HG02970 (cell line): ENCODE results near the gene PHACTR1.

ENCODE experiments used
- ATAC-seq: cut with Tn5 transposase; IDR thresholded peaks from one replicate; pipeline ENCODE4 v1.9.1; 2021; ENCODE audit warnings: mild to moderate bottlenecking, moderate library complexity, moderate number of reproducible peaks; ENCODE audit not compliant: unreplicated experiment, low FRiP score

Gene PHACTR1

DNA sequence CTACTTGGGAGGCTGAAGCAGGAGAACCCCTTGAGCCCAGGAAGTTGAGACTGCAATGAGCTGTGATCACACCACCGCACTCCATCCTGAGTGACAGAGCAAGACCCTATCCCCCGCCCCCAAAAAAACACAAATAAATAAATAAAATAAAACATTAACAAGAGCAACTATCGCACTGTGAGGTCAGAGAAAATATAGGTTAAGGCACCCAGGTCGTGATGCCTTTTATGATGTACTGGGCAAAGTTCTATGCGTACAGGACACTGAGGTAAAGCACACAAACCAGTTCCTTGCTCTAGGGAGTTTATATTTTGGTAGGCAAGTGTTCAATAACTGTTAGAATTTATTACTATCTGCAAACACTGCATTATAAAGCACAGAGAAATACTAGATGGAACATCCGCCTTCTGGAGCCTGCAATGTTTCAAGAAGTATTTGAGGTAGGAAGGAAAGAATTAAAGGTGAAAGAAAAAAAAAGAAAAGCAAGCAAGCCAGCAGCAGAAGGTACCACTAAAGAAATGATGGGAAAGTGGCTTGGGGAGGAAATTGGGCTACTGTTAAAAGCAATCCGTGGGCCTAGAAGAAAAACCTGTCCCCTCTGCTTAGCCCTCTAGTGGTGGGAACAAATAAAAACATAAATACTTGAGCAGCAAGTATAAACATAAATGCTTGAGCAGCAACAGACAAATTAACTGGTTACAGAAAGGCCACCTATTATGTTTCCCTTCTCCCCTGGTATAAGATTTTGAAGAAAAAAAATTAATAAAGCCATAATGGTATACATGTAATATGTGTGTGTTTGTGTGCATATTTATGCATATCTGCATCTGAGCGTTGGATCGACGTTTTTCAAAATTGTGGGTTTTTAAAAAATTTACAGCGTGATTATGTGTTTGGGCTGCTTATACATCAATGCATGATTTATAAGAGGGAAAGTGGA is 128.0 kb downstream of the PHACTR1 start:
- no peak for ATAC-seq

DNA sequence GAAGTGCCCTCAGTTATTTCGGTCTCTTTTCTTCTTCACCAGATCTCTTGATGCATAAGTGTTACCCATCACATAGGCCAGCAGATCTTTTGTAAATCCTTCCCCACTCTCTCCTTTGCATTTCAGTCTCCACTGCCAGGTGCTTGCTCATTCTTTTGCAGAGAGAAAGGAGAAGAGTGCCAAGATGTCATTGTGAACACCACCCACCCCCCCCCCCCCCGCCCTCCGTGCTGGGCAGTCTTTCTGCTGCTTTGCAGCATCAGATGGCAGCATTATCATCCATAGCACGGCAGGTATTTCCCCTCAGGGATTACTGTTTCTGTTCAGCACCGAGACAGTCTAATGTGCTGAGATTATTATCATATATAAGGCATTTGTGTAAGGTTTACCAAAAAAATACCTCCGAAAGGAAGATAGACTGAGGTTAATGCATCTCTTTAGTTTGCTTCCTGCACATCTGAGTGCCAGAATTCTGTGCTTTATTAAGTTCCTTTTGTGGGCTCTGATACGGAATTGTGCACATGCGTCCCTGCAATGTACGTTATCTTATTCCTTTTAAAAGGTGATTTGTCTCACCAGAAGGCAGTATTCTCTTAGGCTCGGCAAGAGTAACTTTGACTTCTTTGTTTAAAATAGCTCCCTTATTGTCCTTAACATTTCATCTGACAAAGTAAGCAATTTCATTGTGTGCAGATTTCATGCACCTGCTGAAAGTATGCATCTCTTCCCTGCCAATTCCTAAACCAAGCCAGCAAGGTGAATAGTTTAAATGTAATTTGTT is 128.8 kb downstream of the PHACTR1 start:
- no peak for ATAC-seq

GRCh38 chr6:12848964-12849808 is 132.6 kb downstream of the PHACTR1 start:
- ATAC-seq = no peak

DNA sequence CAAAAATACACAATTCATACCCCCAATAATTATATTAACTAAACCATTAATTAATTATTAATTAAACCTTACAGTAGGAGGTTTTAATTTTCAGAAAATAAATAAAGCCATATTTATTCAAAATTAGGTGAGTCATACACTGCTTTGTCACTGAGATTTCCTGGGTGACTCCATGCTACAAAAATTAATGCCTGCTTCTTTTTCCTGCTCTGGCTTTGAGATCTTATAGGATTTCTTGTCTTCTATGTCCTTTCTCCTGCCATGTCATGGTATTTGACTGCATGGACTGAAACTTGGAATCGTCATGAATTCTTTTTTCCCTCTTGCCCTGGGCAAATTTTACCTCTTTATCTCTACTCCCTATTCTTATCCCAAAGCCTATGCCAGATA is 133.2 kb downstream of the PHACTR1 start:
- no peak for ATAC-seq

DNA sequence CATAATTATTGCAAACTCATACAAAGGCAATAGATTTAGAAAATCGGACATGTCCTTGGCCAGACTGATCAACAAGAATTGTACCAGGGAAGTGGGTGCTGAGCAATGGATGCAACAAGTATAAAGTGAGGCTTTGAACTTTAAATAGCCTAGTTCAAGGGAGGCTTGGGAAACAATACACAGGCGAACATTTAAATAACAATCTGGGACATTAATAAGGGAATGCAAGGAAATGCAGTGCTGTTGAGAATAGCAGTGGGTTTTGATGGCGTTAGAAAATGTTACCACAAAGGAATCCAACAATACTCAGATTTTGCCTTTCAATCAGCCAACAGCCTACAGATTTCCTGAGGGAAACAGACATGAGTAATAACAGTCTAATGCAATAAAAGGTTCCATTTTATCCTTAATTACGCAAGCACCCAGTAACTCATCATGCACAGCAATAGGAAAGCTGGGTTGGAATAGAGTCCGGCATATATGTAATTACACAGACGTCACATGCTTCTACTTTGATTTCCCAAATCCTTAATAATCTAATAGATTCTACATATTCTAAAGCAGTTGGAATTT is 134.6 kb downstream of the PHACTR1 start:
- no peak for ATAC-seq

- ATAC-seq = no peak
Observed at GRCh38 chr6:12861603-12862002, 145.0 kb downstream of the PHACTR1 start.

- ATAC-seq = no peak
Observed at GRCh38 chr6:12865117-12865516, 148.6 kb downstream of the PHACTR1 start.

DNA sequence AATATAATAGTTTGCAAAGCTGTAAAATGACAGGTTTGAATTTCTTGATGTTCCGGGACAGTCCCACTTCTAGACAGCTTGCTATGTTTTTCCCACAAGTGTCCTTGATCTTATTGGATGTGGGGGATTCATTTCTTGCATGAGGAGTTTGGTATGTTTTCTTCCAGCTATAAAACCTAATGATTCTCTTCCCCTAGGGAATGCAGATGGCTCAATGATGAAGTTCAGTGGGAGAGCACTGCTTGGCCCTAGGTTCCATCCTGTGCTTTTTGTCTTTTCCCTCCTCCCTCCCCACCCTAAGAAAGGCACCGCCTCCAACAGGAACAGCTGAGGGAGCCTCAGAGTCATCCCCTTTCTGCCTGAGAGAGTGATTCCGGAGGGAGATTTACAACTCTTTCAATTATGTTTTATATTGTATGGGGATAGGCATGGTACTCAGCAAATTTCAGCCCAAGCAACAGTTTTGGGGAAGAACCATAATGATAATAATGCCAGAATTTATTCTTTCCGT is 149.2 kb downstream of the PHACTR1 start:
- no peak for ATAC-seq

DNA sequence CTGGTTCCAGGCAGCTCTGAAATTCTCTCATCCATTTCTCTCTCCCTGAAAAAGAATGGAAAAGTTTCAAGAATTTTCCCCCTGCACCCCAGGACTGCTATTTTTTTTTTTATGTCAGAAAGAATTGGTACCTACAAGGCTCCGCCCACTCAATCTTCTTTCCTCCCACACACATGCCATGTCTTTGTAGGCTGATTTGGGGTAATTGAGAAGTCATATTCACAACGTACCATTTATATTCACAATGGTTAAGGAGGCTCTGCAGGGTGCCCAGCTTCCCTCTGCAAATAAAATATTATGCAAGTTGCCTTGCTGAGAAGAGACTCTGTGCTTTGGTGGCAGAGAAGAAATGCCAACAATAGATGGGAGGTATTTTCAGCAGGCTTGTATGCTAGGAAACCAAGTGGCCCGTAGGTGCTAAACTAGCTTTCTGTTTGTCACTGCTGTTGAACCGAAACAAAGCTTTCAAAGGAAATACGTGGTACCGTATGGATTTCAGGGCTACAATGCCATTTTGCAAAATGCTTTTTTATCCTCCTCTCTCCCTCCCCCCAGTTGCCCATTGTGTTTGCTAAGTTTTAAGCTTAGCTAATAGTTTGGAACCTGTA is 150.0 kb downstream of the PHACTR1 start:
- no peak for ATAC-seq

DNA sequence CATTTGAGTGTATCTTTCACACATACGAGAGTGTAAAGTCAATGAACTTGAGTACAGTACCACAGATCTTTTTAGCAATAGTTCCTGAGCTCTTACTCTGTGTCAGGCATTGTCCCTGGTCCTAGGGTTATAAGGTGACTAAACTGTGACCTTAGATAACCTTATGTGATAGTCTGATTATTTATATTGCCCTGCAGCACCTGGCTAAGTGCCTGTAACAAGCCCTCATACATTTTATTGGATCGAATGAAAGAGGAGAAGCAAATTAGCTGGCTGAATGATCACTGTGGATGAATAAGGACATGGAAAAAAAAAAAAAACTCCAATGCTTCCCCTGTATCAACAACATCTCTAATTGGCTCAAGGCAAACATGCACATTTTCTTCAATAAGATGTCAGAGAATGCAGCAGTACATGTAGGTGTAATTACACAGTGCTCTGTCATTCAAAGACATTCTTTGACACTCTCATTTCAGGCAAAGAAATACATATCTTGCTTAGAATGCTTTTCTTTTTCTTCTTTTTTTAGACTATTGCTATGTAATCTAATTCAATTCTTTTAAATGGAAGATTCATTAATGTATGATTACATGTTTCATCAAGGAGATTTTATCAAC is 153.4 kb downstream of the PHACTR1 start:
- ATAC-seq = no peak

DNA sequence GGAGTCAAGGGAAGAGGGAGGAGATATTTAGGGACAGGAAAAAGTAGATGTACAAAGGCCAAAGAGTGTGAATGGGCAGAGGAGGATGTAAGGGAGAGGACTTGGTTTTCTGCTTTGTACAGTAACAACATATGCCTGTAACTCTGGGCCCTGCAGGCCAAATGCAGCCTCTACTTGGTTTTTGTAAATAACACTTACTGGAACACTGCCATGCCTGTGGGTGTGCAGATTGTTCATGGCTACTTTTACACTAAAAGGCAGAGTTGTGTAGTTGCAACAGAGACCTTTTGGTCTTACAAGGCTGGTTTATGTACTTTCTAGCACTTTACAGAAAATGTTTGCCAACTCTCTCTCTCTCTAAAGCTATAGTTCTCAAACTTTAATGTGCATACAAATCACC is 157.1 kb downstream of the PHACTR1 start:
- ATAC-seq = no peak

DNA sequence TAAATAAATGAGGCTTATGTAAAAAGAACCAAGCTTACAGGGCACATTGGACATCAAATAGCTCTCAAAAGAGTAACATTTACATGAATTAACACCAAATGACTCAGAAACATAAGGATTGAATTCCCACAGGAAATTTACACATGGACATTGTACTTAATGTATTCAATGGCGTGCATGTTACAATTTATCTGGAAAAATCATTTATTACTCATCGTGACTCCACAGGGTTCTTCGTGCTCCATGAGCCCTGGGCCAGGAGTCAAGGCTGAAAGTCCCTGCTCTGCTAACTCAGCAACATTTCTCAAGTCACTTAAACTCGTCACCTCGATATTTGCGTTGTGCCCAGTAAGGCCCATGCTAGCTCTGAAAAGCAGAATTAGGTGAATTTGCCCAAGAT is 158.5 kb downstream of the PHACTR1 start:
- no peak for ATAC-seq

DNA sequence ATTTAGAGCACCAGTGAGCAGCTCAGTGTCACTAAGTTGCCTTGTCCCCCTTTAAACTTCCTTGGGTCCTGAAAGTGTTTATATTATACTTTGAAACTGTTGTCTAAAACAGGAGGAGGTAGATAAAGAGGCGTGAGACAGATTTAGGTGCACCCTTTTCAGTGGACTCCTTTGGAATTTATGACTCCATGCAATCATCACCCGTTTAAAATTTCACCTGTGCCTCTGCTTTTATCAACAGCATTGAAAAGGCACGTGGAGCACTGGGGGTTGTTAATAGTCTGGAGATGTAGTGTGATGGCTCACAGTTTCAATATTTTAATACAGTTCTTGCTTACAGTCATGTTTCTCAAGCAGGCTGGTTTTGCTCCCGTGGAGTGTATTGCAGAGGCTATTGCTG is 162.2 kb downstream of the PHACTR1 start:
- no peak for ATAC-seq

DNA sequence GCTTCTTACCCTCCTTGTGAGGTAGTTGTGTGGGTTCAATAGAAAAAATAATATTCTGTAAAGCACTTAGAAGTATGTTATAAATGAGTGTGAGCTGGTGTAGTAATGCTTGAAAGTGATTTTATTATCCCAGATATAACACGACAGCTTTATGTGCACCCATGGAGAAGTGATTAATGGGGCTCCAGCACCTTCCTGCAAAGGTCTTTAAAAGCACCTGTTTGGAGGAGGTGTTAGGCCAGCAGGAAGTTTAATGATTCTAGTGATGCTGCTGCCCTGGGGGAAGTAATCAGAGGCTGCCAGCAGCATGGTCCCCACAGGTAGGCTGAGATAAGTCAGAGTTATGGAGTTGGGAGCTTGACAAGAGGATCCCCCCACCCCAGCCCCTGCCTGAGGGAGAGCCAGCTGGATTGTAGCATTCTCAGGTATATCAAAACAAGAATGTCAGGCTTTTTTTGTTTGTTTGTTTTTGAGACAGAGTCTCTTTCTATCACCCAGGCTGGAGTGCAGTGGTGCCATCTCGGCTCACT is 166.3 kb downstream of the PHACTR1 start:
- no peak for ATAC-seq

DNA sequence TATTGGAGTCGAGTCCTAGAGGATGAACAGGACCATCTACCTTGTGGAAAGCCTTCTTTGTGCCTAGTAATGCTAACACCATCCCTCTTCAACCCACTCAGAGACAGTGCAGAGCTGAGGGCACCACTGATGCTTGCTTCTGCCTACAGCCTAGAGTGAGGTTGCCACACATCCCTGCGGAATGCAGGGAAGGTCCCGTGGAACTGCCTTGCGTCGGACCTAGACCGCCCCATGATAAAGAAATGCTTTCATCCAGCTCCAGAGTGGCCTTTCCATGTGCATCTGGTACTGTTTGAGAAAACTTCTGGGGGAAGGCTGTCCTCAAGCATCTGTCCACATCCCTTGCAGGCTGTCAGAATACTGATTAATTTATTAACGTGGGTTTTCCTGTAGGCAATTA is 168.4 kb downstream of the PHACTR1 start:
- no peak for ATAC-seq

GRCh38 chr6:12886961-12887775 is 170.6 kb downstream of the PHACTR1 start:
- ATAC-seq = no peak

- ATAC-seq = no peak
Observed at GRCh38 chr6:12890171-12890790, 173.7 kb downstream of the PHACTR1 start.

DNA sequence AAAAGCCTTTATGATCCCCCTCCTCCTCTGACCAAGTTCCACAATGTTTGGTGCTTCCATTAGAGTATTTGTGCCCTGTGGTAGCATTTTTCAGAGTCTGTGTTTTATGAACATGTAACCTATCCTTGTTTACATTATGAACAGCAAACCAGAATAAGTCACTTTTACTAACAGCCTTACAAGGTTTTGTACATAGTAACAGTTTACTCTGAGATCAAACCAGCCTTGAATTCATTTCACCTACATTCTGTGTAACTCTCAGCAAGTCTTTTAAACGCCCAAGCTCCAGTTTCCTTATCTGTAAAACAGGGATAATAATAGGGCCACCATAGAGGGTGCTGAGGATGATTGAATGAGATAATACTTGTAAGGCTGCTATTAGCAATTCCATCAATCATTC is 175.0 kb downstream of the PHACTR1 start:
- ATAC-seq = no peak
